Natural killer cell treated with Interleukin-12 subunit alpha and Interleukin-12 subunit beta and Interleukin-15 and Interleukin-18, amount 100 ng/mL, for 72 hours (primary cell): ENCODE data around the gene ADCY1. TPM values are rescaled to one million over a fixed set of nuclear protein-coding genes. Genes with fewer than 3 reads are reported as not detected.

Experiments used
- ATAC-seq, 2 donors: fragments of 150-1000 bp; cut with Tn5 transposase in 1 of 2; sonication (Bioruptor Pico), chemical (Tn5 transposase) in 1 of 2; 2 replicates each; pipeline ENCODE4 v1.10.0; 2021
- DNase-seq: peaks from one replicate; pipeline ENCODE4 v3.0.0; 2022; ENCODE audit warnings: low spot score
- H3K27ac Mint-ChIP-seq, 2 donors: 1 replicate in 1 of 2; 2 replicates in 1 of 2; pipeline ENCODE4 v1.8.0; 2022; ENCODE audit warnings: mixed read lengths in 2 of 2, mild to moderate bottlenecking in 1 of 2, moderate library complexity in 1 of 2
- H3K27me3 Mint-ChIP-seq, 2 donors: 1 replicate in 1 of 2; 2 replicates in 1 of 2; pipeline ENCODE4 v1.8.0; 2022; ENCODE audit warnings: mixed read lengths in 2 of 2
- H3K36me3 Mint-ChIP-seq: one replicate; pipeline ENCODE4 v1.8.0; 2022; ENCODE audit warnings: mixed read lengths
- H3K4me1 Mint-ChIP-seq, 2 donors: 1 replicate in 1 of 2; 2 replicates in 1 of 2; pipeline ENCODE4 v1.8.0; 2022; ENCODE audit warnings: low read depth in 2 of 2, mixed read lengths in 2 of 2, mild to moderate bottlenecking in 1 of 2
- H3K4me3 Mint-ChIP-seq: one replicate; pipeline ENCODE4 v1.8.0; 2022; ENCODE audit warnings: mixed read lengths
- H3K9me3 Mint-ChIP-seq: 2 replicates; pipeline ENCODE4 v1.8.0; 2022; ENCODE audit warnings: mixed read lengths
- total RNA-seq, 2 donors: library from RNA; stranded (reverse); gene quantifications; one replicate each; pipeline ENCODE4 v1.2.3, GENCODE V29; 2022

The ADCY1 gene
- total RNA-seq, 2 donors from 2014 or later = 0.10 to 1.4 TPM

DNA sequence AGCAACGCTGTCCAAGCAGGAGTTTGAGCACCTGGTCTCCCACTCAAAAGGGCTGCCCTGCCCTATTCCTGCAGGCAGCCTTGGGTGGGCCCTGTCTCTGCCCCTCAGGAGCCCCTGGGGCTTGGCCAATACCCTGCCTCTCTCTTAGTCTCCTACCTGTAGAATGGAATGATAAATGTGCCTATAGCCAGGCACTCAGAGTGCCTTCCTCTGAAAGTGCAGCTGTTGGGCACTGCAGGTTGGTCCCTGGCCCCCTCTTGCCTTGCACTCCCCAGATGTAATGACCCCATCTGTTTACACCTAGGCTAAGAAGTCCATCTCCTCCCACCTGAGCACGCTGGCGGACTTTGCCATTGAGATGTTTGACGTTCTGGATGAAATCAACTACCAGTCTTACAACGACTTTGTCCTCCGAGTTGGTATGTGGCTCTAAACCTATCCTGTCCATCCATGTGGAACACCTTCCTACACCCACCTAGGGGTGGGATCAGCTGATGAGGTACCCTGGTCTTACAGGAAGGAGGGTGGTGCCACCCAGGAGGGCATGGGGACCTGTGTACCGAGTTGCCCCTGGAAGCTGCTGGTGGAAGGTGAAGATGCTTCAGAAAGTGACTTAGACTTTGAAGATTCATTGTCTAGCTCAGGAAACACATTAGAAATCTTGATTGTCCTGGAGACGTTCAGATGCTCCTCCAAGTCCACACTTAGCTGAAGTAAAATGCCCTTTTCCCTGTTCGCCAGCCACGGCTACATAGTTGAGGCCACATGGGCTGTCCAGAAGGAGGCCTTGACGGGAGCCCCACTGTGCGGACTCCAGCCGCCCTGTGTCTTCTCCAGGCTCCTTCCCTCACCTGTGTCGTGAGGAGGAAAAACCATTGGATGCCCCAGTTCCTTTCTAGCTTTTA, 134.1 kb downstream of the ADCY1 start:
- H3K27me3 Mint-ChIP-seq = peaks cover 8 to 17% of the 10 kb centered on the region in 2 donors
- H3K27ac Mint-ChIP-seq = no peak overlapping the region
- ATAC-seq (peak; percentile 14 to 50), DNase-seq (no peak)
- H3K4me3 Mint-ChIP-seq = no peak overlapping the region
- H3K9me3 Mint-ChIP-seq = no peaks in the 10 kb centered on the region
- no peaks in the 10 kb centered on the region for H3K4me1 Mint-ChIP-seq
- no peaks in the 10 kb centered on the region for H3K36me3 Mint-ChIP-seq

DNA sequence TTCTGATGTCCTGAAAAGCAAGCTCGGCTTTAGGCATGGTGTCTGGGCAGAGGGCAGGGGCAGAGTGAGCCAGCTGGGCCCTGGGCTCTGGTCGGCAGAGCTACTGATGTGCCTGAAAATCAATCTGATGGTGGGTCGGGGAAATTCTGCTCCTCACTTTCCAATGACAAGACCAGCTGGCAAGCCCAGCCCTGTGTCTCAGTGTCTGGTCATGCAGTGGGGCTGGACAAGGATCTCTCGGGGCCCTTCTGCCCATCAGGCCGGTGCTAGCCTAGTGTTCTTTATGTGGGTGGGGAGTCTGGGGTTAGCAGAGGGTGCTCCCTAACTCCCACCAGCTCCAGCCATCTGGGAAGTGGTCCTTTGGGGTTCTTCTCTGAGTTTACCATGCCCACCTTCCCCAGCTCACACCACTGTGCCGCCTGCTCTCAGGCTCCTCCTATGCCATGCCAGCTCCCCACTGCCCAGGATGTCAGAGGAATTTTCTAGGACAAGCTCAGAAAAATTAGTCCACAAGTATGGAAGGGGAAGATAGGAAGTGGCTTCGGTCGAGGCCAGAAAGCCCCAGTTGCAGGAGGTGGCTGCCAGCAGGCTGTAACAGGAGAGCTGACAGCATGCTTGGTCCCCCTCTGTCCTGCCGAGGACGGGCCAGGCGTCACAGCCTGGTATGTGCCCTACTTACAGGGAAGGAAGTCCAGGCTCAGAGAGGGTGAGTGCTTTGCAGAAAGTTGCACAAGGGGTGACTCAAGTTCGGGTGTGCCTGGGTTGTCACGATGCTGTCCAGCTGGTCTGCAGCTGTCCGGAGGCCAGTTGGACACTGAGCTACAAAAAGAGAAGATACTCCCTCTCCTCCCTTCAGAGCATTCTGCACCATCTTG, 135.2 kb downstream of the ADCY1 start:
- Mint-ChIP-seq H3K4me3 (no peak overlapping the region), H3K4me1 (no peaks in the 10 kb centered on the region), H3K27me3 (peaks cover 4 to 17% of the 10 kb centered on the region in 2 donors), H3K9me3 (no peaks in the 10 kb centered on the region), H3K27ac (no peak overlapping the region), H3K36me3 (no peaks in the 10 kb centered on the region)
- ATAC-seq = peak; percentile 4 to 10
- DNase-seq = no peak

DNA sequence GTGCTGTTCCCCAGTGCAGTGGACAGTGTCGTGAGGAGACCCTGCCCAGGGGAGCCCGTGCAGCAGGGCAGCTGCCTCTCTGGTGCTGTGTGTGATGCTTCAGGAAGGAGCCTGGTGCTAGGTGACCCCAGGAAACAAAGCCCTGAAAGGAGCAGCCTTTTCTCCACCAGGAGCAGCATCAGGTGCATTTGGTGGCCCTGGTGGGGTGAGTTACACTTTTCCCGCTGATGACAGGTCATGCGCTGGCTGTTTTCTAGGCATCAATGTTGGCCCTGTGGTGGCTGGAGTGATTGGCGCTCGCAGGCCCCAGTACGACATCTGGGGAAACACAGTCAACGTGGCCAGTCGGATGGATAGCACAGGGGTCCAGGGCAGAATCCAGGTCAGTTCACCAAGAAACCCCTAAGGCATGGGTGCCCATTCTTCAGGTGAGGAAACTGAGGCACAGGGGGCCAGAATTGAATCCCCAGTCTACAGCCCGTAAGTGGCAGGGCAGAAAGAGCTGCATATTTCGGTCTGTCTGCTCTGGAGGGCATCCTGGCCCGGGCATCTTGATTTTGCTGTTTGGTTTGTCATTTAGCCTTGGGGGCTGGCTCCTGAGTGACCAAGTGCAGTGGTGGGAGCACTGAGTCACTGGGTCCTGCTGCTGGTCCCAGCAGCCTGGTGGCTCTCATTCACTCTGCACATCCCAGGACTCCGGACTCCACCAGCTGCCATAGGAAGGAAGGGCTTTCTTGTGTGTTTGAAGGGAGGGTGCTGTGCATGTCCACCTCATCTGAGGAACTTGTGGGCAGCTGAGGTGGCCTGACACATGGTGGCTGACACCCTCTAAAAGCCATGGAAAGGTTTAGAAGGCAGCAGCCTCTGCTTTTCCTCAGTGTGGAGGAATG, 136.3 kb downstream of the ADCY1 start:
- no peak overlapping the region for H3K27ac Mint-ChIP-seq
- no peak for DNase-seq
- peaks cover 4 to 8% of the 10 kb centered on the region in 2 donors for H3K27me3 Mint-ChIP-seq
- H3K4me3 Mint-ChIP-seq = no peak overlapping the region
- no peaks in the 10 kb centered on the region for H3K4me1 Mint-ChIP-seq
- H3K9me3 Mint-ChIP-seq = no peaks in the 10 kb centered on the region
- no peak for ATAC-seq
- H3K36me3 Mint-ChIP-seq = no peaks in the 10 kb centered on the region

DNA sequence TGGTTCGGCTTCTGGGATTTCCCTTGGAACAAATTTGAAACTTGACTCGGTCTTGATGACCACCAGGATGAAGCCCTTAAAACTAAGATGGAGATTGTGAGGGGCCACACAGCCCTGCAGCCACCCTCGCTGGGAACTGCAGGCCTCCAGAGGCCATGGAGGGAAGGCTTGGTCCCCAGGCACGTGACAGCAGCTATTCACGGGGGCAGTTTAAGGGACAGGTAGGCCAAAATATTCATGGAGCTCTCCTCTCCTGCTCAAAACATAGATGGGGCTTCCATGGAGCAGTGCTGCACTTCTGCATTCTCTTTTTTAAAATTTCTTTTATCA, 137.0 kb downstream of the ADCY1 start:
- H3K36me3 Mint-ChIP-seq = no peaks in the 10 kb centered on the region
- peaks cover 0 to 2% of the 10 kb centered on the region in 2 donors for H3K4me1 Mint-ChIP-seq
- no peak overlapping the region for H3K4me3 Mint-ChIP-seq
- H3K27ac Mint-ChIP-seq = no peak overlapping the region
- DNase-seq = no peak
- no peak for ATAC-seq
- peaks cover under 1 to 2% of the 10 kb centered on the region in 2 donors for H3K27me3 Mint-ChIP-seq
- H3K9me3 Mint-ChIP-seq = no peaks in the 10 kb centered on the region

DNA sequence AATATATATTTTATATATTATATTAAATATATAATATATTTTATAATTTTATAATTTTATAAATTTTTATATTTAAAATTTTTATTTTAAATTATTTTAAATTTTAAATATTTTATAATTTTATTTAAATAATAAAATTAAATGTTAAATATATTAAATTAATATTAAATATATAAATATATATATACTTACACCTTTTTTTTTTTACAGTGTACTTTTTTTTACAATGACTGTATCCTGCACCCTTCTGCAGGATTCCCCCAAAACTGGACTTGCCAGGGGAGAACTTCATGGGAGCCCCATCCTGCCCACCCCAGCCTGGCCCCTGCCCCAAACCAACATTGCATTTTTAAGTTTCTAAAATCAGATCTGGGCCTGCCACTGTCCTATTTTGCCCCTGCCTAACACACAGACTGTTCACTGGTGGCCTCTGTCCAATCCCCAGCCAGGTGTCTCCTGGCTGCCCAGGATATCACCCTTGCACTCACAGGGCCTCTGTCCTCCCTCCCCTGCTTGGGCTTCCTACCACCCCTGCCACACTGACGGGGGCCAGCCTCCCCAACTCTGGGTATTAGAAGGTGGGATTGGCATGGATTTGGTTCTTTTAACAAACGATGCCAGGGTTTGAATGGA, 138.0 kb downstream of the ADCY1 start:
- H3K27me3 Mint-ChIP-seq = no peaks in the 10 kb centered on the region
- H3K27ac Mint-ChIP-seq = no peak overlapping the region
- no peaks in the 10 kb centered on the region for H3K36me3 Mint-ChIP-seq
- DNase-seq (no peak), ATAC-seq (no peak)
- H3K4me1 Mint-ChIP-seq = peaks cover 4 to 7% of the 10 kb centered on the region in 2 donors
- H3K4me3 Mint-ChIP-seq = no peak overlapping the region
- no peaks in the 10 kb centered on the region for H3K9me3 Mint-ChIP-seq

DNA sequence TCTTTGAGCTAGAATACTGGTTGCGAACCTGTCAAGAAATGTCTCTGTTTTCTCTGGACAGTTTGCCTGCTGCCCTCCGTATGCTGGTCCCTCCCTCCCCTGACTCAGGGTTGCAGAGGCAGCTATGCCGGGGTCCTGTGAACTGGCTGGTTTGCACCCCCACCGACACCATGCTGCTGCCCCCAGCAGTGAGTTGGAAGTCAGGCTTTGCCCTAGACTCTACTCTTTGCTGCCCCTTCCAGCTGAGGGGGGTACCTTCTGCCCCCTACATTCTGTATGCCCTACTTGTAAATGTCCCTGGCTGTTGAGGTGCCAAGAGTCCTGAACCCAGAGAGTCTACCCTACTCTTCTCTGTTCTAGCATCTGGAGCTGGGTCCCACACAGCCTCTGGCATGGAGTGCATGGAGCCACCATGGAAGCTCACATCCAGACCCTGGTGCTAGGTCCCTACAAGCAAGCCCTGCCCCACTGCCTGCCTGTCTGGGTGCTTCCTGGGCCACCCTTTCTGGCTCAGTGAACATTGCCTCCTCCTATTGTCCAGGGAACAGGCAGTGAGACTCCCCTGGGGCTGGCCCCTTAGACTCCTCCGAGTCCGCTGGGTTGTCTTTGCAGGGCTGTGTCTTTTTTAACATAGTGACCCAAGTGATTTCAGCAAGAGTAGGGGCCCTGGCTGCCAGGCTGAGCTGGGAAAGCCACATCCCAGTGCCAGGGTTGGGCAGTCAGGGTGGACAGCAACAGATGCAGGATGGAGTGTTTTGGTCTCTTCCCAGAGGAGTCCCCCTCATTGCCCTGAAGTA, 138.9 kb downstream of the ADCY1 start:
- no peak for DNase-seq
- Mint-ChIP-seq H3K4me1 (peaks cover 4 to 11% of the 10 kb centered on the region in 2 donors), H3K36me3 (no peaks in the 10 kb centered on the region), H3K4me3 (no peak overlapping the region), H3K27ac (no peak overlapping the region), H3K9me3 (no peaks in the 10 kb centered on the region), H3K27me3 (no peaks in the 10 kb centered on the region)
- no peak for ATAC-seq

DNA sequence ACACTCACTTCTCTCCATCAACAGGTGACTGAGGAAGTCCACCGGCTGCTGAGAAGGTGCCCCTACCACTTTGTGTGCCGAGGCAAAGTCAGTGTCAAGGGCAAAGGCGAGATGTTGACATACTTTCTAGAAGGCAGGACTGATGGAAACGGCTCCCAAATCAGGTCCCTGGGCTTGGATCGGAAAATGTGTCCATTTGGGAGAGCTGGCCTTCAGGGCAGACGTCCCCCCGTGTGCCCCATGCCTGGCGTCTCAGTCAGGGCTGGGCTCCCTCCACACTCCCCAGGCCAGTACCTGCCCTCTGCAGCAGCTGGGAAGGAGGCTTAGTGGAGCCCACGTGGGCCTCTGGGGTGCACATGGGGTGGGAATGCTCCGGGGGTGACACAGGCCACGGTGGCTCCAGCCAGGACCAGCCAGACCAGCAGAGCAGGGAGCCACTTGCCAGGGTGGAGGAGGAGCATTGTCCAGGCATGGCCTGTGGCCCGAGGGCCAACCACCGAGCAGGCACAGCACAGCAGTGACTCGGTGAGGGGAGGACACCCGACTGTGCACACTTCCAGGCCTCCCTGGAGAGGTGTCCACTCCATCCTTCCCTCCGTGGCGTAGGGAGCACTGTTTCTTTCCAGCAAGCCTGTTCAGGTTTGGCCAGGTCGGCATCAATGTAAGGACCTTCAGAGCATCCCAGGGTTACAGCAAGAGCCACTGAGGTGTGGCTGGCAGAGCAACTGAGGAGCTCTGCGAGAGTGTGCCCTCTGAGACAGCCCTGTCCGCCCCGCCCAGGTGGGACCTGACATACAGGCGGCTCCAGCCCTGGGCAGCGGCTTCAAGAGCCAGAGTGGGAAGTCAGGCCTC, 139.7 kb downstream of the ADCY1 start:
- peaks cover 4 to 17% of the 10 kb centered on the region in 2 donors for H3K4me1 Mint-ChIP-seq
- H3K27me3 Mint-ChIP-seq = no peaks in the 10 kb centered on the region
- ATAC-seq (no peak), DNase-seq (no peak)
- H3K9me3 Mint-ChIP-seq = no peaks in the 10 kb centered on the region
- H3K27ac Mint-ChIP-seq = no peak overlapping the region
- no peak overlapping the region for H3K4me3 Mint-ChIP-seq
- no peaks in the 10 kb centered on the region for H3K36me3 Mint-ChIP-seq

DNA sequence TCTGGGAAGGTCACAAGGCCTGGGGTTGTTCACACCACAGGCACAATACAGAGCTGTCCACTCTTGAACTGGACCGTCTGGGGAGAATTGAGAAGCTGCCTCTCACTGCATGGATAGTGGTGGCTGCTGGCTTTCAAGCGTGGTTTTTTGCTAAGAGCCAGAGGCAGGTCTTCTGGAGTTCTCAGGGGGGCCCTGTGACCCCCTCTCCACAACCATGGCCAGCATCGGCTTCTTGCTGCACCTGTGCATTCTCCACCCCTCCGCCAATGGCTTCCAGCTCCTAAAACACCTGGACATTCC, 140.3 kb downstream of the ADCY1 start:
- Mint-ChIP-seq H3K27me3 (no peaks in the 10 kb centered on the region), H3K9me3 (no peaks in the 10 kb centered on the region), H3K4me3 (no peak overlapping the region), H3K36me3 (no peaks in the 10 kb centered on the region), H3K4me1 (peaks cover 4 to 17% of the 10 kb centered on the region in 2 donors), H3K27ac (no peak overlapping the region)
- DNase-seq (no peak), ATAC-seq (no peak)

DNA sequence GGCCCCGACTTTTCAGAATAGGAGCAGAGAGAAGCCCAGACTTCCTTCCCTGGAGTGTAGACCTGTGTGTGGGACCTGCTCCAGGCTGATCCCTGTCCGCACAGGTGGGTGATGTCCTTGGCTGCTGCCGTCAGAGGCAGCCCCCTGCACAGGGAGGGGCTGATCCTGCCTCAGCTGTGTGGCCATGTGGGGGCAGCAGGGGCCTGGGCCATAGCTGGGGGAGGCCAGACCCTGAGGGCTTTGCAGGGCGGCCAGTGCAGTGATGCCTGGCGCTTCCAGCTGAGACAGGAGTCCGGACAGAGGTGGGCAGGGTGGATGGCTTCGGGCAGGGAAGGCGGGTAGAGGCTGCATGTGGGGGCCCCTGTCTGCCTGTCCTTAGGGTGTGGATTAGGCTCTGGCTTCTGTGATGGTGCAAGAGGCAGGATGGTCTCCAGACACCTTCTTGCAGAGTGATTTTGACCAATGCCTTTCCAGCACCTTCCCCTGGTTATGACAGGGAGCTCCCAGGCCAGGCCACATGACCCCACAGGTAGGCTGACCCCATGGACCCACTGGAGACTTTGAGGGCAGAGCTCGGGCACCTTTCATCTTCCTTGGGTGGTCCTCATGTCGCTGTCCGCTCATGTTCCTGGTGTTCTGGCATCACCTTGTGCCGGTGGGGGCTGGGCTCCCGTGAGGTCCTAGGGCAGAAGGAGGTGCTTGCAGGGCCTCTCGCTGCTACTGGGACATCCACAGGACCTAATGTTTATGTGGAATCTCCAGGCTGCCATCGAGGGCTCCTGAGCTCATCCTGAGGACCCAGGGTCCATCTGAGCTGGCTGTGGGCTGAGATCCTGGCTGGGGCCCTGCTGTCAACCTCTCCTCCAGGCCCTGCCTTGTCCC, 141.5 kb downstream of the ADCY1 start:
- H3K27ac Mint-ChIP-seq = no peak overlapping the region
- DNase-seq = no peak
- H3K4me3 Mint-ChIP-seq = no peak overlapping the region
- no peaks in the 10 kb centered on the region for H3K9me3 Mint-ChIP-seq
- no peaks in the 10 kb centered on the region for H3K27me3 Mint-ChIP-seq
- H3K4me1 Mint-ChIP-seq = peaks cover 4 to 17% of the 10 kb centered on the region in 2 donors
- ATAC-seq = no peak
- no peaks in the 10 kb centered on the region for H3K36me3 Mint-ChIP-seq

DNA sequence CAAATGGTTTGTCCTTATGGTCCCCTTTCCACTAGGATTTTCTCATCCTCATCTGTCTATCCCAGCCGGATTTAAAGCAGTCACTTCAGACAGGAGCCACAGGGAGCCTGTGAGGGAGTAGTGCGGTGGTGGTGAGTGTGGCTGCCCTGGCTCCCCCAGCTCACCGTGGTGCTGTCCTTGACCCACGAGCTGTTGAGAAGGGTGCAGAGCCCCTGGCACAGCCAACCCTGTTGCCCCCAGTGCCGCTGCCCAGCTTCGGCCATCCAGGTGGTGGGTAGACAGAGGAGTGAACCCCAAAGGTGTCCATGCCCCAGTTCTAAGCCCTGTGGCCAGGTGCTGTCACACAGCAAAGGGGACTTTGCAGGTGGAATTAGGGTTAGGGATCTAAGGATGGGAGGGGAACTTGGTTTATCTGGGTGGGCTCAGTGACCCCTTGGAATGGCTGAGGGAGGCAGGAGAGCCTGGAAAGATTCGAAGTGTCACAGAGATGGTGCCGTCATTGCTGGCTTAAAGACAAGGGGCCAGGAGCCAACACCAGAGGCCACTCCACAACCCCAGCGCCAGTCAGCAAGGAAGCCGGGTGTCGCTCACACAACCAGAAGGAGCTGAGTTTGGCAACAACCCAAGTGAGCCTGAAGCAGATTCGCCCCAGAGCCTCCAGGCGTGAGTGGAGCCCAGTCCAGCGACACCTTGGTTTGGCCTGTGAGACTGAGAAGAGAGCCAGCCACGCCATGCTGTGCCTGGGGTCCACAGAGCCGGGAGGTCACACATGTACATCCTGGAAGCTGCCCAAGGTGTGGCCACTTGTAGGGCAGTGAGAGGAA, 142.4 kb downstream of the ADCY1 start:
- no peak for ATAC-seq
- H3K36me3 Mint-ChIP-seq = no peaks in the 10 kb centered on the region
- H3K9me3 Mint-ChIP-seq = no peaks in the 10 kb centered on the region
- no peak overlapping the region for H3K27ac Mint-ChIP-seq
- no peak for DNase-seq
- peaks cover 4 to 17% of the 10 kb centered on the region in 2 donors for H3K4me1 Mint-ChIP-seq
- no peaks in the 10 kb centered on the region for H3K27me3 Mint-ChIP-seq
- no peak overlapping the region for H3K4me3 Mint-ChIP-seq
